DMS114 treated with DMSO at 0.1 percent for 48 hours (cell line): ENCODE data around the gene BAIAP2L2.
"Not testable (repeated sequence)": the region's sequence is repeated elsewhere in the genome, so short reads cannot be mapped to it uniquely, and the experiment has no call there.

ENCODE experiments used
- DNase-seq: peaks from one replicate; lab custom pipeline; 2025; ENCODE audit not compliant: unreplicated experiment; lab: John Stamatoyannopoulos, UW

Gene BAIAP2L2

GRCh38 chr22:38081941-38082828, 28.3 kb downstream of the BAIAP2L2 start:
- DNase-seq, result no peak

- no peak for DNase-seq
These were observed 28.9 kb downstream of the BAIAP2L2 start for GRCh38 chr22:38081636-38081940.

- no peak for DNase-seq
These were observed 29.4 kb downstream of the BAIAP2L2 start for GRCh38 chr22:38080850-38081635.

DNA sequence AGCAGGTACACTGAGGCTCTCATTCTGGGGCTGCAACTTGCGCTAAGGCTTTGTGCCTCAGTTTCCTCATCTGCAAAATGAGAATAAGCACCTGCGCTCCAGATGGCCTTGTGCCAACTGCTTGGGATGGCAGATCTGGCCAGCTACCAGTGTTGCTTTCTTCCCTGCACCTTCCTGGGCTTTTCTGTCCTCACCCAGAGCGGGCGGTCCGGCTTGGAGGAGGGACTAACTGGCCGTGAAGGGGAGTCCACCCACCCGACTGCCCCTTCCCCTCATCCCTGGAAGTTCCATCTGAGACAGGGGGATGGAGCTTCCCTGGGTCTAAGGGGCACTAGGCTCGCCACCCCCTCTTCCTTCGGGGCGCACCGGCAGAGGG, 30.0 kb downstream of the BAIAP2L2 start:
- DNase-seq, result no peak

DNA sequence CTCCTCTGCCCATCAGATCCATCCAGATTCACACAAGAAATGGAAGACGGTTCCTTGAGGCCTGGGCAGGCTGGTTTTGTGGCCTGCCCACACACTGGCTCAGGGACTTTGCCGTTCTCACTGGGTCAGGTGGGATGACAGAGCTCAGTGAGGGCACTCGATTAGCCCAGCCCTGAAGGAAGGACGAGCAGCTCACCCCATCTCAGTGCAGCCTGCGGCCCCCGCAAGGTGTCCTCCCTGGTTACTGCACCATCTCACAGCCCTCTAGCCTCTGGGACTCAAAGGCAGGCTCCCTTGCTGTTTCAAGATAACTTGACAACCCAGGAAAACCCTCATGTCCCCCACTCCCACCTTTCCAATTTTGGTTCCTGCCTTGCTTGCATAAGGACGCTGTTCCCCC, 30.7 kb downstream of the BAIAP2L2 start:
- DNase-seq, result no peak

GRCh38 chr22:38079208-38079607, 31.3 kb downstream of the BAIAP2L2 start:
- DNase-seq, result not testable (repeated sequence)

DNA sequence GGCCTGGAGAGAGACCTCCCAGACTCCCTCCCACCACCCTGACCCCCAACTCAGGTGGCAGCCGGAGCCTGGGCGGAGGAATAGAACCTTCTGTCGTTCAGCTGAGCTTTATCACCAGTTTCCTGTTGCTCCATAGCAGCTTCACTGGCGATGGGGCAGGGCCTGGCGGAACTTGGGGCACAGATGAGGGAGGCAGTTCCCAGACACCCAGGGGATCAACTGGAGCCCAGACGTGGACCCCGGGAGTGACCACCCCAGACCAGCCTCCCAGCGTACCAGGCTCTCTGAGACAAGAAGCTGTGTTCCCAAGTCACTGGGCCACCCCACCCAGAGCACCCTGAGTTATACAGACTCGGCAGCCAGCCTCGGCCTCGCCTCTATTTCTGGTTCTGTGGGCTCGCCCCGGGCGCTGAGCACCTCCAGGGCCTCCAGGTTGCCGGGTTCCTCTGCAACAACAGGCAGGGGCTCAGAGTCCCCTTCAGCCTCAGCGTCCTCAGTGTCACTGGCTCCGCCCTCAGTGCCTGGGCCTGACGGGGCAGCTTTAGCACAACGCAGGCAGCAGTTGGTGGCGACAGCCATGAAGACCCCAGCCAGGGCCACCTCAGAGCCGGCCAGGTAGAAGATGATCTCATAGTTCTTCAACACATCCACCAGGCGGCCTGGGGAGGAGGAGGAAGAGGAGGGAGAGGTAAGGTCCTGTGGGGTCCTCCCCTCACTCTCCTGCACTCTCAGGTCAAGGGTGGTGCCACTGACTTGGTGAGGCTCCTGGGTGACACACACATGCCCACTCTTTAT, 32.2 kb downstream of the BAIAP2L2 start:
- no peak for DNase-seq

- no peak for DNase-seq
These were observed 32.9 kb downstream of the BAIAP2L2 start for GRCh38 chr22:38077595-38077994.

- no peak for DNase-seq
These were observed 33.4 kb downstream of the BAIAP2L2 start for GRCh38 chr22:38077096-38077495.

DNA sequence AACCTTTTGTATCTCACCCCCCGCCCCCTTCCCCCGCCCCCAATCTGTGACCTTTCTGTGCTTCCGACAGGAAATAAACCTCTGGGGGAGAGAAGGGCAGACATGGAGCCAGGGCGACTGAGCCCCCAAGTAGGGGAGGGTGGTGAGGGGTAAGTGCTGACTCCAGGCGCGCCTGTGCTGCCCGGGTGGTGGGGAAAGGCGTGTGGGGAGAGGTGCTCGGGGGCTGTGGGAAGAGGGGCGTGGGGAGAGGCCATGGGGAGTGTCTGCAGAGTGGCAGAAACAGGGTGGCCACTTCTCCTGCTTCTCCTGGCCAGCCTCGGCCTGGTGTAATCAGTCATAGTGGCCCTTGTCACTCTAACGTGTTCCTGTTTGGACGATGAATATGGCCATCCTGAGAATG, 34.5 kb downstream of the BAIAP2L2 start:
- DNase-seq, result no peak

DNA sequence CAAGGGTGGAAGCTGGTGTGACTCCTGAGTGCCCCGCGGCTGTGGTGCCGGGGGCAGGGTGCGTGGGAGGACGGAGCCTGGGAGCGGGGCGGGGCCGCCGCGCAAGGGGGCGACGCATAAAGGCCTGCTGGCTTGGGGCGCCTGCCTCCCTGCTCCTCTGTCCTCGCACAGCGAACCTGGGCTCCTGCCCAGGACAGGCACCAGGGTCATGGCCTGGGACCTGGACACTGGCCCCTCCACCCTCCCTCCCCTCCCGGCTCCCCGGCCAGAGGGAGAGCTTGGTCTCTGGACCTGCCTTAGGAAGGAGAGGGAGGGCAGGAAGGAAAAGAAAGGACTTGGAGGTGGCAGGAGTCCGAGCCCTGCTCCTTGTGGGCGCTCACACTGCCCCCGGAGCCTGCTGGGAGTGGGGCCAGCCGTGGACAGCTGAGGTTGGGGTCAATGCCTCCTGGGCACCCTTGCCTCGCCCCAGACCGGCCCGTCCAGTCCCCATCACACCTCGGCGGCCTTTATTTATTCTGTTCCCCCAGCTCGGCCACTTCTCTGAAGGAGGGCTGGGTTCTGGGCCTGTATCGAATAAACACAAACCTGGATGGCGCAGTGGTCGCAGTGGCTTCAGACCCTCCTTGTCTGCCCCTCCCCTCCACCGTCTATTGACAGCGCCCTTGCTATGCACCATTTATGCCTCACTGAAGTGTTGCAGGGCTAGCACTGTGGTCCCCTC, 35.2 kb downstream of the BAIAP2L2 start:
- no peak for DNase-seq

- no peak for DNase-seq
These were observed 36.0 kb downstream of the BAIAP2L2 start for GRCh38 chr22:38074181-38075104.

DNA sequence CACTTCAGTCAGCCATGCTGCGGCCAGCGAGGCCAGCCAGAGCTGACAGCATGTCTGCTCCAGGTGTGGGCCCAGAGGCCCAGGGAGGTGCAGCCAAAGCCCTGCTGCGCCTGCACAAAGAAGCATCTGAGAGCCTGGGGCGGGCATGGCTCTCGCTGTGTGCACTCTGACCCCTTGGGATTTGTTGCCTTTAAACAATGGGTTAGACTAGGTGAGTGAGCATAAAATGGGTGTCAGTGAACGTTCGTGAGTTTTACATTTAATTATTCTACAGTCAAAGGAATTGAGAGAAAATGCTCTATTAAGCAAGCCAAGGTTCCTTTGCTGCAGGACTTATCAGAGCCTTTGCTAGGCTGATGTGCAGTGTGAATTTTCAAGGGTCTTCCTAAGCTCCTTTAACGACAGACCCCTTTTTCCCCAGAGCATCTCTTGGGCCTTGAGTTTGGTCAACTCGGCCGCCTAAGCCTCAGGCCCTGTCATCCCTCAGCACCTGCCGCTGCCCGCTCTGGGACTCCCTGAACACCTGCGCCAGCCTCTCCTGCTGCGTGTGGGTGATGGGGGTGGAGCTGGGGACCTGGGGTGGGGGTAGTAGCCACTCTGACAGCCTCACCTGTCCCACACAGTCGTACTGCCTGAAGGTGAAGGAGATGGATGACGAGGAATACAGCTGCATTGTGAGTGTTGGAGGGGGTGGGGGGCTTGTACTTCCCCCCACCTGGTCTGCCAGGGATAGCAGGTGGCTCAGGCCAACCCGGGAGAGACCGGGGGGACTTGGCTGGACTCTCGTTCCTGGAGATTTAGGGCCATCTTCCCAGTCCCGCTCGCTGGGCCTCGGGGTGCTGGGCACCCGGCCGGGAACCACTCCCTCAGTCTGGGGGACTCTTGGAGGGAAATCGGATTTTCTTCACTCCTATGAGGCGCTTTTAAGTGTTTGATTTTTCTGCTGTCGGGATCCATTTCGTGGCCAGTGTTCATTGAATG, 37.0 kb downstream of the BAIAP2L2 start:
- DNase-seq, result no peak

DNA sequence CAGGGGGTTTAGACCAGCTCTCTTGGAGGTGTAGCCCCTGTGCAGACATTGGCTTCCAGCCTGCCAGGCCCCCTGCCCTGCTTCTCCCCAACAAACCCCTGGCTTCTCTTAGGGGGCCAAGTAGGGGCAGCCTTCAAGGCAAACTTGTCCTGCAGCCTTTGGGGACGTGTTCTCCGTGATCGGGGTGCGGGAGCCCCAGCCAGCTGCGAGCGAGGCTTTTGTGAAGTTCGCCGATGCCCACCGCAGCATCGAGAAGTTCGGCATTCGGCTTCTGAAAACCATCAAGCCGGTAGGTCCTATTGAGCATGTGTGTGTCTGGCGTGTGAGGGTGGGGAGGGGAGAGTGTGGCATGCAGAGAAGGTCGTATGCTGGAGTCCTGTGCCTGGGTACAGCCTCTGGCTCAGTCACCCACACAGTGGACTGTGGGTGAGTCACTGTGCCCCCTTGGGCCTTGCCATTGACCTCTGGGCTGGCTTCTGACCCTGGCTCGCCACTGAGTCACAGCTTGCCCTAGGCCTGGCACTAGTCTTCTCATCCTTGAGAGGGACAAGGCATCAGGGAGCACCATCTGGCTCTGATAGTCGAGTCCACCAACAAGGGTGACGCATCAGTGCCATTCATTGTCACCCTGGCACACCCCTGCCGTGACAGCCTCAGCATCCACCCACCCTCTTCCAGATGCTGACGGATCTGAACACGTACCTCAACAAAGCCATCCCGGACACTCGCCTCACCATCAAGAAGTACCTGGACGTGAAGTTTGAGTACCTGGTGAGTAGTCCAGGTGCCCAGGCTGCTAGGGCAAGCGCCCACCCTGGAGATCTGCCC, 37.9 kb downstream of the BAIAP2L2 start:
- no peak for DNase-seq

- DNase-seq, result no peak
These were observed 38.8 kb downstream of the BAIAP2L2 start for GRCh38 chr22:38071421-38072321.

DNA sequence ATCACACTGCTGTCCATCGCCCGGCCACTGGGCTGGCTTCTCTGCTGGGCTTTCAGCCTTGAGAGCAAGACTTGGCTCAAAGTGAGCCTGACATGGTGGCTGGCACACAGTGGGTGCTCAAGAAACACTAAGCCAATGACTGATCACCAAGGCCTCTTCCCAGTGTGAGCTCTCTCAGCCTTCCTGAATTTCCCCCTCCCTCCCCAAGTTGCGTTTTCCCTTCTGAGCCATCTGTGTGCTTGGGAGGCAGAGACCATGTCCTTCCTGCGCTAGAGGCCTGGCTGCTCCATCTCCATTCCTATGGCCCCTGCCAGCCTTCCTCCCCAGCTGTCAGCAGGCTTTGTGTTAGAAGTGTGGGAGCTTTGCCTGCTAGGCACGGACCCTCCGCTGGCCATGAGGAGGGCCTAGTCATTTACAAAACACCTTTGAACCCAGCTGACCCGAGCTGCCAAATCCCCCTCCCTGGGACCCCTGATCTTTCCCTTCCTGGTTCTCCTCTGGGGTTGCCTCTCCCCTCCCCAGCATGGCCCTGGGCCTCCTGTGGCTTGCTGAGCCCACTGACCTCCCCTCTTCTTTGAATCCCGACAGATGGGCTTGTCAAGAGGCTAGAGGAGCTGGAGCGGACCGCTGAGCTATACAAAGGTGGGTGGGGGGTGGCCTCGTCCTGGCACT, 40.1 kb downstream of the BAIAP2L2 start:
- DNase-seq, result no peak
